ENCODE data around the gene CLNS1A. TPM values are rescaled to one million over a fixed set of nuclear protein-coding genes. Genes with fewer than 3 reads are reported as not detected.

Gene CLNS1A
- total RNA-seq, 4 donors from 2014 or later: 56.7 to 92.3 (median 68.9) TPM

- TF ChIP-seq EP300 (IDR thresholded peaks at IDR 0.05) (no peak), CTCF (IDR thresholded peaks at IDR 0.05) (no peak), POLR2A (IDR thresholded peaks at IDR 0.05) (no peak)
- Histone ChIP-seq H3K27me3 (no peaks in the 10 kb centered on the region), H3K27ac (no peak overlapping the region), H3K36me3 (peaks cover 0 to 77% (median 7%) of the 10 kb centered on the region in 3 donors), H3K4me1 (no peaks in the 10 kb centered on the region), H3K9me3 (no peaks in the 10 kb centered on the region), H3K4me3 (no peak overlapping the region)
- DNase-seq (ENCODE audit: low spot score in 2 of 2): no peak
- 89 to 96% methylated on average over 3 of the region's 3 CpGs for WGBS, 2 donors
Measured at GRCh38 chr11:77668760-77669159, 31.2 kb upstream of the CLNS1A start.

- Histone ChIP-seq H3K4me3 (no peak overlapping the region), H3K36me3 (peaks cover 0 to 46% (median 7%) of the 10 kb centered on the region in 3 donors), H3K27ac (no peak overlapping the region), H3K4me1 (no peaks in the 10 kb centered on the region), H3K27me3 (no peaks in the 10 kb centered on the region), H3K9me3 (no peaks in the 10 kb centered on the region)
- 68 to 71% methylated on average over 7 of the region's 7 CpGs for WGBS, 2 donors
- no peak for DNase-seq (ENCODE audit: low spot score in 2 of 2)
- TF ChIP-seq EP300 (IDR thresholded peaks at IDR 0.05) (no peak), POLR2A (IDR thresholded peaks at IDR 0.05) (no peak), CTCF (IDR thresholded peaks at IDR 0.05) (no peak)
Measured at GRCh38 chr11:77665240-77665965, 27.8 kb upstream of the CLNS1A start.

GRCh38 chr11:77661670-77662069, 24.1 kb upstream of the CLNS1A start:
- WGBS, 2 donors: 89 to 90% methylated on average over 3 of the region's 3 CpGs
- Histone ChIP-seq H3K4me3 (no peak overlapping the region), H3K36me3 (peaks cover 0 to 9% (median 1%) of the 10 kb centered on the region in 3 donors), H3K27me3 (no peaks in the 10 kb centered on the region), H3K27ac (no peak overlapping the region), H3K4me1 (no peaks in the 10 kb centered on the region), H3K9me3 (no peaks in the 10 kb centered on the region)
- no peak for TF ChIP-seq EP300 (IDR thresholded peaks at IDR 0.05)
- no peak for TF ChIP-seq POLR2A (IDR thresholded peaks at IDR 0.05)
- no peak for TF ChIP-seq CTCF (IDR thresholded peaks at IDR 0.05)
- no peak for DNase-seq (ENCODE audit: low spot score in 2 of 2)

GRCh38 chr11:77660947-77661346, 23.4 kb upstream of the CLNS1A start:
- Histone ChIP-seq H3K9me3 (no peaks in the 10 kb centered on the region), H3K27ac (no peak overlapping the region), H3K4me3 (no peak overlapping the region), H3K36me3 (peaks cover 0 to 5% (median 0%) of the 10 kb centered on the region in 3 donors), H3K4me1 (no peaks in the 10 kb centered on the region), H3K27me3 (no peaks in the 10 kb centered on the region)
- DNase-seq (ENCODE audit: low spot score in 2 of 2): no peak
- TF ChIP-seq POLR2A (IDR thresholded peaks at IDR 0.05): no peak
- no peak for TF ChIP-seq CTCF (IDR thresholded peaks at IDR 0.05)
- no peak for TF ChIP-seq EP300 (IDR thresholded peaks at IDR 0.05)
- WGBS, 2 donors: 91 to 92% methylated on average over 1 of the region's 1 CpG

- Histone ChIP-seq H3K9me3 (no peaks in the 10 kb centered on the region), H3K27ac (no peak overlapping the region), H3K4me1 (no peaks in the 10 kb centered on the region), H3K36me3 (no peaks in the 10 kb centered on the region), H3K4me3 (no peak overlapping the region), H3K27me3 (no peaks in the 10 kb centered on the region)
- no peak for DNase-seq (ENCODE audit: low spot score in 2 of 2)
- WGBS, 2 donors: 81 to 89% methylated on average over 4 of the region's 4 CpGs
- TF ChIP-seq CTCF (IDR thresholded peaks at IDR 0.05): no peak
- TF ChIP-seq EP300 (IDR thresholded peaks at IDR 0.05): no peak
- TF ChIP-seq POLR2A (IDR thresholded peaks at IDR 0.05): no peak
Measured at GRCh38 chr11:77658213-77659013, 20.8 kb upstream of the CLNS1A start.
